ENCODE data around the gene NOP16.

DNA sequence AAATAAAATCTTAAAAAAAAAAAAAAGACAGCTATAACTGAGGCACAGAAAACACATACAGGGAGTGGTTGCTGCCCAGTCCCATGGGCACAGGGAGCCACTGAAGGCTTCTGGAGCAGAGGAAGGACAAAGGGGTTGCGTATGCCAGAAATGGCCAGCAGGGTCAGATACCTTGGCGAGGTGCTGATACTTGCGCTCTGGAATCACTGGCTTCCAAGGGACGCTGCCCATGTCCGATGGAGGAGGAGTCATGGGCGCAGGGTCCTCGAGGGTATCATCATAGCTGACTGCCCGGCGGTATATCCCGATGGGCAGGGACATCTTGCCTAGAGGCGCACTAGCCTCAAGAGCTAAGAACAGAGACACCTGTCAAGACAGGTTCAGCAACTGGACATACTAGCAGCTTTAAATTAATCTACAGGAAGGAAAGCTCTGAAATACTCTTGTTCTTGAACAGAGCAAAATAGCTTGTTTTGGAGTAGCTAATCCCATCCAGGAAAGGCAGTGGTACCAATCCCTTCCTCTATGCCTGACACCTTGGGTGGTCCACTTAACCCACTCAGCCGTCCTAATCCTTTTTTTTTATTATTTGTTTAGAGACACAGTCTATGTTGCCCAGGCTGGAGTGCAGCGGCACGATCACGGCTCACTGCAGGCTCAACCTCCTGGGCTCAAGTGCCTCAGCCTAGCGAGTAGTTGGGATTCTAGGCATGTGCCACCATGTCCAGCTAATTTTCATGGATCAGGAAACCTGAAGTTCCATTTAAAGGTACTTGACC is 32.8 kb downstream of the NOP16 start:
- TF ChIP-seq, protein P1, sequence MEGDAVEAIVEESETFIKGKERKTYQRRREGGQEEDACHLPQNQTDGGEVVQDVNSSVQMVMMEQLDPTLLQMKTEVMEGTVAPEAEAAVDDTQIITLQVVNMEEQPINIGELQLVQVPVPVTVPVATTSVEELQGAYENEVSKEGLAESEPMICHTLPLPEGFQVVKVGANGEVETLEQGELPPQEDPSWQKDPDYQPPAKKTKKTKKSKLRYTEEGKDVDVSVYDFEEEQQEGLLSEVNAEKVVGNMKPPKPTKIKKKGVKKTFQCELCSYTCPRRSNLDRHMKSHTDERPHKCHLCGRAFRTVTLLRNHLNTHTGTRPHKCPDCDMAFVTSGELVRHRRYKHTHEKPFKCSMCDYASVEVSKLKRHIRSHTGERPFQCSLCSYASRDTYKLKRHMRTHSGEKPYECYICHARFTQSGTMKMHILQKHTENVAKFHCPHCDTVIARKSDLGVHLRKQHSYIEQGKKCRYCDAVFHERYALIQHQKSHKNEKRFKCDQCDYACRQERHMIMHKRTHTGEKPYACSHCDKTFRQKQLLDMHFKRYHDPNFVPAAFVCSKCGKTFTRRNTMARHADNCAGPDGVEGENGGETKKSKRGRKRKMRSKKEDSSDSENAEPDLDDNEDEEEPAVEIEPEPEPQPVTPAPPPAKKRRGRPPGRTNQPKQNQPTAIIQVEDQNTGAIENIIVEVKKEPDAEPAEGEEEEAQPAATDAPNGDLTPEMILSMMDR (IDR thresholded peaks at IDR 0.05 in 4 of 5, conservative IDR thresholded peaks at IDR 0.05 in 1 of 5) = no peak
- no peak for TF ChIP-seq POLR2A (IDR thresholded peaks at IDR 0.05)

Data from gastrocnemius medialis (tissue), 4 donors.